SK-N-SH (cell line): ENCODE data around the gene ST8SIA4.

ENCODE experiments used
- FOXJ3 ChIP-seq: sonication (generic); formaldehyde crosslinking; IDR thresholded peaks from 2 replicates; pipeline ENCODE4 v1.5.1; 2020; ENCODE audit warnings: mild to moderate bottlenecking, missing genetic modification reagents
- RFX5 ChIP-seq: IDR thresholded peaks from 2 replicates; pipeline ENCODE4 v1.6.1; 2012; ENCODE audit warnings: mild to moderate bottlenecking, improper control_type of control experiment, low read length
- RXRA ChIP-seq: IDR thresholded peaks from 2 replicates; pipeline ENCODE4 v1.4.0; 2012; ENCODE audit warnings: low read depth, mild to moderate bottlenecking, borderline replicate concordance
- TF ChIP-seq, protein P1 (sequence below): fragments of 200-600 bp; sonication (generic); IDR thresholded peaks from 2 replicates; pipeline ENCODE4 v1.6.1; 2017; ENCODE audit warnings: antibody characterized with exemption, mild to moderate bottlenecking, moderate library complexity
- TF ChIP-seq, protein P2 (sequence below): fragments of 150-350 bp; IDR thresholded peaks from 2 replicates; pipeline ENCODE4 v1.6.1; 2017; ENCODE audit warnings: antibody characterized with exemption, low read length, low read depth, borderline replicate concordance
- TF ChIP-seq, protein P3 (sequence below): IDR thresholded peaks from 2 replicates; pipeline ENCODE4 v1.4.0; 2012; ENCODE audit warnings: low read depth, borderline replicate concordance

DNA sequence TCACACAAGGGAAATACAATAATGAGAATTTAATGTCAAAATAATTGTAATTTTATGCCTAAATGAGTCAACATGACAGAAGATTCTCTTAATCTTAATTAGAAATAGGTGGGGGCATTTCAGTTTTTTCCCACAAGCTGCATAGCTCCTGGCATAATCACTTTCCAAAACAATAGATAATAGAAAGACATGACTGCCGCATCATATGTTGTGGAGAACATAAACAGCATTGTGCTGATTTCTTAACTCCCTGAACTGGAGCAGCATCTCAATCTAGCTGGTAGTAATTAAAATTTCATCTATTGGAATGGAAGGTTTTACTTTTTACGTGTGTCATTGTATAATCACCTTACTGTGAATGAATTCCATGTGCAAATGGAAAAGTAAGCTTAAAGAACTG is 112.1 kb downstream of the ST8SIA4 start:
- TF ChIP-seq, protein P1, sequence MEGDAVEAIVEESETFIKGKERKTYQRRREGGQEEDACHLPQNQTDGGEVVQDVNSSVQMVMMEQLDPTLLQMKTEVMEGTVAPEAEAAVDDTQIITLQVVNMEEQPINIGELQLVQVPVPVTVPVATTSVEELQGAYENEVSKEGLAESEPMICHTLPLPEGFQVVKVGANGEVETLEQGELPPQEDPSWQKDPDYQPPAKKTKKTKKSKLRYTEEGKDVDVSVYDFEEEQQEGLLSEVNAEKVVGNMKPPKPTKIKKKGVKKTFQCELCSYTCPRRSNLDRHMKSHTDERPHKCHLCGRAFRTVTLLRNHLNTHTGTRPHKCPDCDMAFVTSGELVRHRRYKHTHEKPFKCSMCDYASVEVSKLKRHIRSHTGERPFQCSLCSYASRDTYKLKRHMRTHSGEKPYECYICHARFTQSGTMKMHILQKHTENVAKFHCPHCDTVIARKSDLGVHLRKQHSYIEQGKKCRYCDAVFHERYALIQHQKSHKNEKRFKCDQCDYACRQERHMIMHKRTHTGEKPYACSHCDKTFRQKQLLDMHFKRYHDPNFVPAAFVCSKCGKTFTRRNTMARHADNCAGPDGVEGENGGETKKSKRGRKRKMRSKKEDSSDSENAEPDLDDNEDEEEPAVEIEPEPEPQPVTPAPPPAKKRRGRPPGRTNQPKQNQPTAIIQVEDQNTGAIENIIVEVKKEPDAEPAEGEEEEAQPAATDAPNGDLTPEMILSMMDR = no peak
- TF ChIP-seq FOXJ3 (no peak), RFX5 (no peak), RXRA (no peak)
- TF ChIP-seq, protein P2, sequence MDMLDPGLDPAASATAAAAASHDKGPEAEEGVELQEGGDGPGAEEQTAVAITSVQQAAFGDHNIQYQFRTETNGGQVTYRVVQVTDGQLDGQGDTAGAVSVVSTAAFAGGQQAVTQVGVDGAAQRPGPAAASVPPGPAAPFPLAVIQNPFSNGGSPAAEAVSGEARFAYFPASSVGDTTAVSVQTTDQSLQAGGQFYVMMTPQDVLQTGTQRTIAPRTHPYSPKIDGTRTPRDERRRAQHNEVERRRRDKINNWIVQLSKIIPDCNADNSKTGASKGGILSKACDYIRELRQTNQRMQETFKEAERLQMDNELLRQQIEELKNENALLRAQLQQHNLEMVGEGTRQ = no peak
- TF ChIP-seq, protein P3, sequence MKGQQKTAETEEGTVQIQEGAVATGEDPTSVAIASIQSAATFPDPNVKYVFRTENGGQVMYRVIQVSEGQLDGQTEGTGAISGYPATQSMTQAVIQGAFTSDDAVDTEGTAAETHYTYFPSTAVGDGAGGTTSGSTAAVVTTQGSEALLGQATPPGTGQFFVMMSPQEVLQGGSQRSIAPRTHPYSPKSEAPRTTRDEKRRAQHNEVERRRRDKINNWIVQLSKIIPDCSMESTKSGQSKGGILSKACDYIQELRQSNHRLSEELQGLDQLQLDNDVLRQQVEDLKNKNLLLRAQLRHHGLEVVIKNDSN = no peak
